Measurements from ENCODE around the gene C12orf43.
"Not testable (repeated sequence)": the region's sequence is repeated elsewhere in the genome, so short reads cannot be mapped to it uniquely, and the experiment has no call there.

C12orf43 gene

GRCh38 chr12:121015825-121016766 is at the start of gene C12orf43:
Gene C12orf43, minus strand, starts transcription at chr12:121016487. Its CDS starts 13 bp downstream, at chr12:121016474.
- DNase-seq, result peak; percentile 91

- DNase-seq, result no peak
Measured at GRCh38 chr12:121065345-121065744, 49.1 kb upstream of the C12orf43 start.

- not testable (repeated sequence) for DNase-seq
Measured at GRCh38 chr12:121064586-121064985, 48.3 kb upstream of the C12orf43 start.

- no peak for DNase-seq
Measured at GRCh38 chr12:121064116-121064515, 47.8 kb upstream of the C12orf43 start.

- DNase-seq, result no peak
Measured at GRCh38 chr12:121062391-121063045, 46.2 kb upstream of the C12orf43 start.

GRCh38 chr12:121061831-121062230 is 45.5 kb upstream of the C12orf43 start:
- peak; percentile 15 for DNase-seq

- DNase-seq, result peak; percentile 49
Measured at GRCh38 chr12:121060149-121061001, 44.1 kb upstream of the C12orf43 start.

- DNase-seq, result no peak
Measured at GRCh38 chr12:121059031-121059898, 43.0 kb upstream of the C12orf43 start.

- no peak for DNase-seq
Measured at GRCh38 chr12:121057794-121058193, 41.5 kb upstream of the C12orf43 start.

- DNase-seq, result no peak
Measured at GRCh38 chr12:121053706-121054105, 37.4 kb upstream of the C12orf43 start.

GRCh38 chr12:121050725-121051124 is 34.4 kb upstream of the C12orf43 start:
- DNase-seq, result no peak

GRCh38 chr12:121048442-121048841 is 32.2 kb upstream of the C12orf43 start:
- DNase-seq, result peak; percentile 5

GRCh38 chr12:121047400-121047799 is 31.1 kb upstream of the C12orf43 start:
- not testable (repeated sequence) for DNase-seq

GRCh38 chr12:121043067-121043466 is 26.8 kb upstream of the C12orf43 start:
- no peak for DNase-seq

- DNase-seq, result no peak
Measured at GRCh38 chr12:121038861-121039668, 22.8 kb upstream of the C12orf43 start, which contains the start of gene OASL. Gene OASL, minus strand, starts transcription at chr12:121039246. Its CDS starts 275 bp downstream, at chr12:121038971.

GRCh38 chr12:121036810-121037326 is 20.6 kb upstream of the C12orf43 start:
- DNase-seq, result no peak

GRCh38 chr12:121034616-121035305 is 18.5 kb upstream of the C12orf43 start:
- DNase-seq, result no peak

- DNase-seq, result no peak
Measured at GRCh38 chr12:121033625-121034349, 17.5 kb upstream of the C12orf43 start.

GRCh38 chr12:121030576-121031212 is 14.4 kb upstream of the C12orf43 start:
- no peak for DNase-seq
